Activated CD8-positive, alpha-beta memory T cell treated with anti-CD3 and anti-CD28 coated beads, Interleukin-2, amount 50 U/mL, for 1 hour (primary cell): ENCODE data around the gene UNC5C.

ENCODE experiments used
- DNase-seq: peaks from one replicate; pipeline ENCODE4 v3.0.0-alpha.2; 2020; ENCODE audit errors: extremely low read depth

UNC5C gene

GRCh38 chr4:95548738-95549245 lies at the start of gene UNC5C:
Gene UNC5C (minus strand): TSS chr4:95548973.
- no peak for DNase-seq

DNA sequence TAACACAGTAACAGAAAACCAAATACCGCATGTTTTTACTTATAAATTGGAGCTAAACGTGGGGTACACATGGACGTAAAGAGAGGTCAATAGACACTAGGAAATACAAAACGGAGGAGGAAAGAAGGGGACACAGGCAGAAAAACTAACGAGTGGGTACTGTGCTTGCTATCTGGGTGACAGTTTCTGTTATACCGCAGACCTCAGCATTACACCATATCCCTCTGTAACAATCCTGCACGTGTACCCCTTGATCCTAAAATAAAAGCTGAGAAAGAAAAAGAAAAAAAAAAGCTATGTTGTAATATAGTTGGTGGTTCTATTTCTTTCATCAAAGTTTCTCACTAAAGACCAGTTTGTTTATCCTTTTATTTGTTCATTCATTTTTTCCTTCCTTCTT lies 47.9 kb upstream of the UNC5C start:
- DNase-seq: no peak

- no peak for DNase-seq
These were observed 45.9 kb upstream of the UNC5C start for GRCh38 chr4:95594629-95595028.

GRCh38 chr4:95594013-95594412 lies 45.2 kb upstream of the UNC5C start:
- DNase-seq: no peak

DNA sequence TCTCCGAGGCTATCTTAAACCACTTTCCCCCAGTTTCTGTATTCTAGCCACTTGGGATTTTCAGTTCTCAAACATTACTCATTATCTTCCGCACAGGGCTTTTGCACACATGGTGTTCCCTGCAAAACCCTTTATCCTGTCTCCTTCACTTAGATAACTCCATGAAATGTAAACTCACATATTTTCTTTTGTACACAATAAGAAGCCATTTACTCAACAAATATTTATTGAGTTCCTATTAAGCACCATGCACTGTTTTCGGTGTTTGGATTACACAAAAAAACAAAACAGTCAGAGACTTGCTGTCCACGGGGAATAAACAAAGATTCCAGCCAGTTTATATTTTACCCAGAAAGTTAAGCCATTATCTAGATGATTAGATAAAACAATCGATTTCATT lies 42.5 kb upstream of the UNC5C start:
- no peak for DNase-seq

DNA sequence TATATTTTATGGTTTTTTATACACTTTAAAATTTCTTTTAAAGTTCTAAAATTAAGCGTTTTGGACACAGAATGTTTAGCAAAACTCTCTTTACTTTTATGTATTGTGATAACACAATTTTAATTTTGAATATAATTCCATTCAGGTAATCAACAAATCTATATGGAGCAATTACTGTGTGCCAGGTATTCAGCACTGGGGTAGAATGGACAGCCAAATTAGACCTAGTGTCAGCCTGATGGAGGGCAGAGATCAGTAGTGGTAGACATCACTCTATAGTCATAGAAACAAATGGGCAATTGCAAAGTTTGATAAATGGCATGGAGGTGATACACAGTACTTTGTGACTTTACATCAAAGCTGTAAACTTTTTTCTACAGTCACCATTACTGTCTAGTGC lies 41.8 kb upstream of the UNC5C start:
- DNase-seq: no peak

DNA sequence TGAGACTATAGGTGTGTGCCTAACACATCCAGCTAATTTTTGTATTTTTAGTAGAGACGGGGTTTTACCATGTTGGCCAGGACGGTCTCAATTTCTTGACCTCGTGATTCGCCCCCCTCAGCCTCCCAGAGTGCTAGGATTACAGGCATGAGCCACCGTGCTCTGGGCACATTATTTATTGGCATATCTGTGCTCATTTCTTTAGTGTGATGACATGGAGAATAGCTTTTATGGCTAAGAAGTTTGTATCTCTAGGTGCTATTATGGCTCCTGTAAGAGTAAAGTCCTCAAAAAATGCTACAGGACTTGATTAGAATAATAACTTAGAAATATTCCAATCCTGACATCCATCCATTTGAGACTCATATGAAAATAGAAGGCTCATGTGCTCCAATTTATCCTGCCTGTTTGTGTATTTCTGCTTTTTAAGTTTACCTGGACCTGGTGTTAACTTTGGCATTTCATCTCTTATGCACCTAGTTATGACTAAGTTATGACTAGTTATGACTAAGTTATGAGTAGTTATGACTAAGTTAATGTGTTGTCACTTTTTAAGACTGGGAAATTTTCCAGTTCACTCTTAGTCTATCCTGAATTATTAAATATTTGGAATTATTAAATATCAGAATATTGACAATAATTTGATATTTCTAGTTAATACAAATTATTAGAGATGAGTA lies 36.4 kb upstream of the UNC5C start:
- no peak for DNase-seq

DNA sequence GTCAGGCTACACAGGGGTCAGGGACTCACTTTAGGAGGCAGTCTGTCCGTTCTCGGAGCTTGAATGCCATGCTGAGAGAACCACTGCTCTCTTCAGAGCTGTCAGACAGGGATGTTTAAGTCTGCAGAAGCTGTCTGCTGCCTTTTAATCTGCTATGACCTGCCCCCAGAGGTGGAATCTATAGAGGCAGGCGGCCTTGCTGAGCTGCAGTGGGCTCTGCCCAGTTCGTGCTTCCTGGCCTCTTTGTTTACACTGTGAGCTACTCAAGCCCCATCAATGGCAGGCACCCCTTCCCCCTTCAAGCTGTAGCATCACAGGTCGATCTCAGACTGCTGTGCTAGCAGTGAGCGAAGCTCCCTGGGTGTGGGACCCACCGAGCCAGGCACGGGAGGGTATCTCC lies 31.5 kb upstream of the UNC5C start:
- DNase-seq: no peak

DNA sequence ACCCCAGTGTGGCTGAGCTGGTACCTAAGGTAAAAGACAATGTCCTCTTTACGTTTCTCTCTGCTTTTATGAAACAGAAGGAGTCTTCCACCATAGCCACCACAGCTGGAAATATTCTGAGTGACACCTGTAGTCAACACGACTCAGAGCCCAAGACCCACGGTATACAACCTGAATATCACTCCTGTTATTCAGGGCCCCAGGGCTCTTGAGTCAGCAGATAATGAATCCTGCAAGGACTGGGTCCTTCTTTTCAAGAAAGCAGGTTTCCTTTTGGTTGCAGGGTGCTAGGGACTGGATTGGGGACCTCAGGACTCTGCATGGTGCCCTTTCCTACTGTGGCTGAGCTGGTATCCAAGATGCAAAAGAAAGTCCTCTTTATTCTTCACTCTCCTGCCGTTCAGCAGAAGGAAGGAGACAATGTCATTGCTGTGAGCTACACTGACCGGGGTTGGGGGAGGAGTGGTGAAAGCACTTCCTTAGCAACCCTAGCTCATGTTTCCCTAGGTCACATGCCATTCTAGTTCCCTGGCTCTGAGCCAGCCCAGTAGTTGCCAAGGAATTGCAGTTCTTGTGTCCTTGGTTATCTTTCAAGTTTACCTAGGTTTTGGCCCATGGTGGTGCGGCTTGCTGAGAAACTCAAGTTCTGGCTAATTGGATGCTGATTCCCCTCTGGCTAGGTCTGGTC lies 23.7 kb upstream of the UNC5C start:
- no peak for DNase-seq

DNA sequence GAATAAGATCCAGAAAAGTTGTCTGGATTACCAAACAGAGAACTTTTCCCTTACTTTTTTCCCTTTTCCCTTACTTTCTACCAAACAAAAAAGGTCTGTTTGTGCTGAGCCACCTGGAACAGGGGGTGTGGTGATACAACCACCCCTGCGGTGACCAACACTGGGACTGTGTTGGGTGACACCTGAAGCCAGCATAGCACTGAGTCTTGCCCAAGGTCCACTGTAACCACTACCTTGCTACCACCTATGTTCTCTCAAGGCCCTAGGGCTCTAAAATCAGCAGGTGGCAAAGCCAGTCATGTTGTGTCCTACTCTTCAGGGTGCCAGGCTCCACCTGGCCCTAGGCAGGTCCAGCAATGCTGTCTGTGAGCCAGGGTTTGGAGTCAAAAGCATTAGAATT lies 22.8 kb upstream of the UNC5C start:
- DNase-seq: no peak

GRCh38 chr4:95563638-95564337 lies 15.0 kb upstream of the UNC5C start:
- no peak for DNase-seq

DNA sequence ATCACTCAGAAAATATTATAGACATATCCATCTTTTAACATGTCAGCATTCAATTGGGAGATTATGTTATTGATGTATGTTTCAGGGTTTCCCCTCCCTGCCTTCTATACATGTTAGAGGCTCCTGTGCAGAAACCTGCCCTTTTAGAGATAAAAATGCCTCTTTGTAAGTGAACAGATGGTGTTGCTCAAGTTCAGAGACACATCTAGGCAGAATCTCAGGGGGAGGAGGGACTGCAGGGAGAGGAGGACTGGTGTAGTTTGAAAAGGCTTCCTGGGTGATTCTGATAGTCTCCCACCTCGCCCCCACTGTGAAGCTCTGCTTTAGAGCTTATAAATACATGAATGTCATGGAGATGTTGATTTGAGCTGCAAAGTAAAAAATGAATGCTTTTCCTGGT lies 12.0 kb upstream of the UNC5C start:
- no peak for DNase-seq

GRCh38 chr4:95556207-95556859 lies 7.6 kb upstream of the UNC5C start:
- no peak for DNase-seq

- DNase-seq: no peak
These were observed 4.3 kb upstream of the UNC5C start for GRCh38 chr4:95552942-95553550.

GRCh38 chr4:95551653-95552052 lies 2.9 kb upstream of the UNC5C start:
- DNase-seq: no peak

GRCh38 chr4:95550115-95550987 lies 1.6 kb upstream of the UNC5C start:
- no peak for DNase-seq

DNA sequence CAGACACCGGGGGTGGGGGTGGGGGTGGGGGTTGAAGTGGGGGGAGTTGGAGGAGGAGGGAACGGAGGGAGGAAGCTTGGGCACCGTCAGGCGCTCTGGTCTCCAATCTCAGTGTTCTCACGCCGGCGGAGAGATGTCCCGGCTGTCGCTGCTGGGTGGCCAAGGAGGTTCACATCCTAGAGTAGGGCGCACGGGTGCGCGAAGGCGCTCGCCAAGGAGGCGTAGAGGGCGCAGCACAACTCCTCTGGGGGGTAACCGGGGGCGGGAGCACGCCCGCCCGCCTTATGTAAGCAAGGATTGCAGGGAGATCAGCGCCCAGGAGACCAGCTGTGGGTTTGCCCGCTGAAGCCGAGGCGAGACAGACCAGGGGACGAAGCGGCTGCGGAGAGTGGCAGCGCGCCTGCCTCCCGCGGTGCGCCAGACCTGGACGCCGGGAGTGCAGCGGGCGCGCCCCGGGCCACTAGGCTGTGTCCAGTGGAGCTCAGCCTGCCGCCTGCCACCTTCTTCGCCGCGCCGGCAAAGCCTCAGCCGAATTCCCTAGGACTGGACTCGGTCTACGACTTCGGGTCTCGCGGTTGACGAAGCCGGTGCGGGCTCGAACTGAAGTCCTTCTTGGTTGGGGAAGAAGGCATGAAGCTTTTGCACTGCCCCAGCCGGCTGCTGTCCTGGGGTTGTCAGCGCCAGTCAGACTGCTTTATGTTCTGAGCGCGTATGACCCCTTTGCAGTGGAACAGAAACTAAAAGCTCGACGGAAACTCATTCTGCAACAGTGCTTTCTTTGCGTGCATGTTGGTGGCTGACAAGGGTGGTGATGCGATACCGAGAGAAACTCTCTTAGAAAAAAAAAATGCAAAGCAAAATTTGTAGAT lies 707 bp upstream of the UNC5C start:
- no peak for DNase-seq

GRCh38 chr4:95547715-95548471 lies 880 bp downstream of the UNC5C start:
- no peak for DNase-seq
